ENCODE results near the gene CDSN.

DNA sequence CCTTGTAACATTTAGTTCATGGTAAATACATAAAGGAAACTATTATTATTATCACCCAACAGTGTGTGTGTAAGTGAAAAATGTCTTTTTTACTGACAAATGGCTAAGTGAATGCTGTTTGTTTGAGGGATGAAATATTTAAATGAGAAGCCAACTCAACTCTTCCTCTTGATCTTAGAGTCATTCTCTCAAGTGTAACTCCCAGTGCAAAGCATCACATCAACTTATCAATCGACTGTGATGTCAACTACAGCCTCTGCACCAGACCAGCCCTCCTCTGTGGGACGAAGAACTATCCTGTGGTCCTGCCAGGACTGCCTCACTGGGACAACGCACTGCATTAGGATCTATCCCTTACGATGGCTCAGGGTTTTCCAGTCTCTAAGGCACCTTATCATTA is 13.2 kb downstream of the CDSN start:
- TF ChIP-seq, protein P1, sequence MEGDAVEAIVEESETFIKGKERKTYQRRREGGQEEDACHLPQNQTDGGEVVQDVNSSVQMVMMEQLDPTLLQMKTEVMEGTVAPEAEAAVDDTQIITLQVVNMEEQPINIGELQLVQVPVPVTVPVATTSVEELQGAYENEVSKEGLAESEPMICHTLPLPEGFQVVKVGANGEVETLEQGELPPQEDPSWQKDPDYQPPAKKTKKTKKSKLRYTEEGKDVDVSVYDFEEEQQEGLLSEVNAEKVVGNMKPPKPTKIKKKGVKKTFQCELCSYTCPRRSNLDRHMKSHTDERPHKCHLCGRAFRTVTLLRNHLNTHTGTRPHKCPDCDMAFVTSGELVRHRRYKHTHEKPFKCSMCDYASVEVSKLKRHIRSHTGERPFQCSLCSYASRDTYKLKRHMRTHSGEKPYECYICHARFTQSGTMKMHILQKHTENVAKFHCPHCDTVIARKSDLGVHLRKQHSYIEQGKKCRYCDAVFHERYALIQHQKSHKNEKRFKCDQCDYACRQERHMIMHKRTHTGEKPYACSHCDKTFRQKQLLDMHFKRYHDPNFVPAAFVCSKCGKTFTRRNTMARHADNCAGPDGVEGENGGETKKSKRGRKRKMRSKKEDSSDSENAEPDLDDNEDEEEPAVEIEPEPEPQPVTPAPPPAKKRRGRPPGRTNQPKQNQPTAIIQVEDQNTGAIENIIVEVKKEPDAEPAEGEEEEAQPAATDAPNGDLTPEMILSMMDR (IDR thresholded peaks at IDR 0.05; ENCODE audit: low read depth, low read length), result no peak
- TF ChIP-seq EZH2phosphoT487 (IDR thresholded peaks at IDR 0.05; ENCODE audit: low read depth), result no peak

All from OCI-LY3 (cell line).